OCI-LY1 (cell line): ENCODE results near the gene WDR62.

Experiments used
- CTCF ChIP-seq: fragments of 200-600 bp; sonication (generic), shearing (Covaris generic); IDR thresholded peaks from 2 replicates; pipeline ENCODE4 v1.5.1; 2017; ENCODE audit warnings: mild to moderate bottlenecking, antibody characterized with exemption, low read length, moderate library complexity, mixed read lengths
- EZH2 ChIP-seq: fragments of 200-600 bp; sonication (generic), shearing (Covaris generic); IDR thresholded peaks from 2 replicates; pipeline ENCODE4 v1.8.0; 2017; ENCODE audit warnings: borderline replicate concordance, mixed run types, mild to moderate bottlenecking, antibody characterized with exemption, low read length, moderate library complexity, mixed read lengths

- TF ChIP-seq CTCF = no peak
- TF ChIP-seq EZH2 = no peak
These were observed 95.9 kb downstream of the WDR62 start for GRCh38 chr19:36150586-36150985.
